ENCODE measurements around the gene LEF1.

The LEF1 gene

GRCh38 chr4:108043526-108043925, 125.2 kb downstream of the LEF1 start:
- no peak overlapping the region for H3K23ac ChIP-seq (ENCODE audit: low read length)

GRCh38 chr4:108042927-108043326, 125.8 kb downstream of the LEF1 start:
- H3K9ac ChIP-seq (ENCODE audit: low read length): no peak overlapping the region
- no peak overlapping the region for H3K56ac ChIP-seq (ENCODE audit: low read length)
- no peaks in the 10 kb centered on the region for H3K79me1 ChIP-seq (ENCODE audit: low read length)
- H3K4ac ChIP-seq (ENCODE audit: low read depth, low read length): no peak overlapping the region
- H3K36me3 ChIP-seq (ENCODE audit: control insufficient read depth, insufficient read depth, low read length): no peaks in the 10 kb centered on the region
- no peak overlapping the region for H4K8ac ChIP-seq (ENCODE audit: low read depth, low read length)
- H3K79me2 ChIP-seq (ENCODE audit: control insufficient read depth, insufficient read depth, low read length): no peaks in the 10 kb centered on the region
- no peak overlapping the region for H3K27ac ChIP-seq (ENCODE audit: low read depth, low read length)
- H2AK5ac ChIP-seq (ENCODE audit: low read length): no peak overlapping the region
- no peak overlapping the region for H2BK5ac ChIP-seq (ENCODE audit: low read length)
- no peaks in the 10 kb centered on the region for H3K27me3 ChIP-seq (ENCODE audit: insufficient read depth, low read length, poor library complexity)
- no peak overlapping the region for H3K18ac ChIP-seq (ENCODE audit: low read length)
- H4K5ac ChIP-seq (ENCODE audit: low read length): no peak overlapping the region
- WGBS (ENCODE audit: extremely low coverage, insufficient coverage, low lambda C conversion rate): no CpG with 5 or more reads among the region's 3 CpGs
- H3K4me3 ChIP-seq (ENCODE audit: low read length): no peak overlapping the region
- no peak overlapping the region for H3K23ac ChIP-seq (ENCODE audit: low read length)
- no peak overlapping the region for H2BK120ac ChIP-seq (ENCODE audit: low read depth, low read length)
- no peak overlapping the region for H3K4me2 ChIP-seq (ENCODE audit: low read length)
- H2BK15ac ChIP-seq (replicated peaks; ENCODE audit: low read depth): no peak overlapping the region
- no peak for DNase-seq
- H3K4me1 ChIP-seq (ENCODE audit: control insufficient read depth, low read depth, low read length): no peaks in the 10 kb centered on the region

More at GRCh38 chr4:108043526-108043925, 125.2 kb downstream of the LEF1 start:
- Histone ChIP-seq H2AK5ac (ENCODE audit: low read length) (no peak overlapping the region), H3K18ac (ENCODE audit: low read length) (no peak overlapping the region), H2BK120ac (ENCODE audit: low read depth, low read length) (no peak overlapping the region), H4K5ac (ENCODE audit: low read length) (no peak overlapping the region), H4K8ac (ENCODE audit: low read depth, low read length) (no peak overlapping the region), H3K4me3 (ENCODE audit: low read length) (no peak overlapping the region), H3K27ac (ENCODE audit: low read depth, low read length) (no peak overlapping the region), H2BK15ac (replicated peaks; ENCODE audit: low read depth) (no peak overlapping the region), H3K56ac (ENCODE audit: low read length) (no peak overlapping the region), H3K79me2 (ENCODE audit: control insufficient read depth, insufficient read depth, low read length) (no peaks in the 10 kb centered on the region), H3K27me3 (ENCODE audit: insufficient read depth, low read length, poor library complexity) (no peaks in the 10 kb centered on the region), H3K9ac (ENCODE audit: low read length) (no peak overlapping the region), H3K4ac (ENCODE audit: low read depth, low read length) (no peak overlapping the region), H2BK5ac (ENCODE audit: low read length) (no peak overlapping the region), H3K4me2 (ENCODE audit: low read length) (no peak overlapping the region), H3K4me1 (ENCODE audit: control insufficient read depth, low read depth, low read length) (no peaks in the 10 kb centered on the region), H3K79me1 (ENCODE audit: low read length) (no peaks in the 10 kb centered on the region), H3K36me3 (ENCODE audit: control insufficient read depth, insufficient read depth, low read length) (no peaks in the 10 kb centered on the region)
- peak; percentile 18 for DNase-seq
- no CpG with 5 or more reads among the region's 5 CpGs for WGBS (ENCODE audit: extremely low coverage, insufficient coverage, low lambda C conversion rate)

- H3K4me3 ChIP-seq (ENCODE audit: low read length): no peak overlapping the region
- H3K27me3 ChIP-seq (ENCODE audit: insufficient read depth, low read length, poor library complexity): no peaks in the 10 kb centered on the region
- H2BK5ac ChIP-seq (ENCODE audit: low read length): no peak overlapping the region
- H3K56ac ChIP-seq (ENCODE audit: low read length): no peak overlapping the region
- no peaks in the 10 kb centered on the region for H3K4me1 ChIP-seq (ENCODE audit: control insufficient read depth, low read depth, low read length)
- no peak for DNase-seq
- no CpG with 5 or more reads among the region's 2 CpGs for WGBS (ENCODE audit: extremely low coverage, insufficient coverage, low lambda C conversion rate)
- H3K79me2 ChIP-seq (ENCODE audit: control insufficient read depth, insufficient read depth, low read length): no peaks in the 10 kb centered on the region
- no peak overlapping the region for H3K18ac ChIP-seq (ENCODE audit: low read length)
- no peak overlapping the region for H3K4ac ChIP-seq (ENCODE audit: low read depth, low read length)
- no peak overlapping the region for H4K5ac ChIP-seq (ENCODE audit: low read length)
- no peak overlapping the region for H3K27ac ChIP-seq (ENCODE audit: low read depth, low read length)
- no peaks in the 10 kb centered on the region for H3K79me1 ChIP-seq (ENCODE audit: low read length)
- no peak overlapping the region for H4K8ac ChIP-seq (ENCODE audit: low read depth, low read length)
- H3K4me2 ChIP-seq (ENCODE audit: low read length): no peak overlapping the region
- H3K23ac ChIP-seq (ENCODE audit: low read length): no peak overlapping the region
- no peak overlapping the region for H2AK5ac ChIP-seq (ENCODE audit: low read length)
- H3K9ac ChIP-seq (ENCODE audit: low read length): no peak overlapping the region
- H2BK15ac ChIP-seq (replicated peaks; ENCODE audit: low read depth): no peak overlapping the region
- peaks cover 1% of the 10 kb centered on the region for H3K36me3 ChIP-seq (ENCODE audit: control insufficient read depth, insufficient read depth, low read length)
- H2BK120ac ChIP-seq (ENCODE audit: low read depth, low read length): no peak overlapping the region
These were observed 130.8 kb downstream of the LEF1 start for GRCh38 chr4:108037884-108038283.

GRCh38 chr4:108036213-108036612, 132.5 kb downstream of the LEF1 start:
- Histone ChIP-seq H4K8ac (ENCODE audit: low read depth, low read length) (no peak overlapping the region), H3K27ac (ENCODE audit: low read depth, low read length) (no peak overlapping the region), H2BK120ac (ENCODE audit: low read depth, low read length) (no peak overlapping the region), H3K23ac (ENCODE audit: low read length) (no peak overlapping the region), H2BK15ac (replicated peaks; ENCODE audit: low read depth) (no peak overlapping the region), H3K27me3 (ENCODE audit: insufficient read depth, low read length, poor library complexity) (no peaks in the 10 kb centered on the region), H4K5ac (ENCODE audit: low read length) (no peak overlapping the region), H2BK5ac (ENCODE audit: low read length) (no peak overlapping the region), H3K4me3 (ENCODE audit: low read length) (no peak overlapping the region), H2AK5ac (ENCODE audit: low read length) (no peak overlapping the region), H3K18ac (ENCODE audit: low read length) (no peak overlapping the region), H3K4ac (ENCODE audit: low read depth, low read length) (no peak overlapping the region), H3K79me1 (ENCODE audit: low read length) (no peaks in the 10 kb centered on the region), H3K9ac (ENCODE audit: low read length) (no peak overlapping the region), H3K36me3 (ENCODE audit: control insufficient read depth, insufficient read depth, low read length) (peaks cover 1% of the 10 kb centered on the region), H3K56ac (ENCODE audit: low read length) (no peak overlapping the region), H3K4me2 (ENCODE audit: low read length) (no peak overlapping the region), H3K79me2 (ENCODE audit: control insufficient read depth, insufficient read depth, low read length) (no peaks in the 10 kb centered on the region), H3K4me1 (ENCODE audit: control insufficient read depth, low read depth, low read length) (no peaks in the 10 kb centered on the region)
- DNase-seq: no peak
- WGBS (ENCODE audit: extremely low coverage, insufficient coverage, low lambda C conversion rate): no CpG with 5 or more reads among the region's 7 CpGs

GRCh38 chr4:108035691-108036090, 133.0 kb downstream of the LEF1 start:
- Histone ChIP-seq H2AK5ac (ENCODE audit: low read length) (no peak overlapping the region), H3K27ac (ENCODE audit: low read depth, low read length) (no peak overlapping the region), H2BK5ac (ENCODE audit: low read length) (no peak overlapping the region), H3K9ac (ENCODE audit: low read length) (no peak overlapping the region), H3K18ac (ENCODE audit: low read length) (no peak overlapping the region), H2BK15ac (replicated peaks; ENCODE audit: low read depth) (no peak overlapping the region), H3K4ac (ENCODE audit: low read depth, low read length) (no peak overlapping the region), H2BK120ac (ENCODE audit: low read depth, low read length) (no peak overlapping the region), H3K4me2 (ENCODE audit: low read length) (no peak overlapping the region), H3K4me1 (ENCODE audit: control insufficient read depth, low read depth, low read length) (no peaks in the 10 kb centered on the region), H3K79me2 (ENCODE audit: control insufficient read depth, insufficient read depth, low read length) (no peaks in the 10 kb centered on the region), H3K27me3 (ENCODE audit: insufficient read depth, low read length, poor library complexity) (no peaks in the 10 kb centered on the region), H4K5ac (ENCODE audit: low read length) (no peak overlapping the region), H3K56ac (ENCODE audit: low read length) (no peak overlapping the region), H3K23ac (ENCODE audit: low read length) (no peak overlapping the region), H3K4me3 (ENCODE audit: low read length) (no peak overlapping the region), H3K79me1 (ENCODE audit: low read length) (no peaks in the 10 kb centered on the region), H4K8ac (ENCODE audit: low read depth, low read length) (no peak overlapping the region), H3K36me3 (ENCODE audit: control insufficient read depth, insufficient read depth, low read length) (peaks cover 1% of the 10 kb centered on the region)
- WGBS (ENCODE audit: extremely low coverage, insufficient coverage, low lambda C conversion rate): no CpG with 5 or more reads among the region's 6 CpGs
- no peak for DNase-seq

GRCh38 chr4:108034565-108034964, 134.2 kb downstream of the LEF1 start:
- Histone ChIP-seq H4K8ac (ENCODE audit: low read depth, low read length) (no peak overlapping the region), H3K36me3 (ENCODE audit: control insufficient read depth, insufficient read depth, low read length) (peaks cover 1% of the 10 kb centered on the region), H3K23ac (ENCODE audit: low read length) (no peak overlapping the region), H3K18ac (ENCODE audit: low read length) (no peak overlapping the region), H3K56ac (ENCODE audit: low read length) (no peak overlapping the region), H3K4ac (ENCODE audit: low read depth, low read length) (no peak overlapping the region), H3K79me1 (ENCODE audit: low read length) (no peaks in the 10 kb centered on the region), H3K27me3 (ENCODE audit: insufficient read depth, low read length, poor library complexity) (no peaks in the 10 kb centered on the region), H3K9ac (ENCODE audit: low read length) (no peak overlapping the region), H2BK5ac (ENCODE audit: low read length) (no peak overlapping the region), H3K4me1 (ENCODE audit: control insufficient read depth, low read depth, low read length) (no peaks in the 10 kb centered on the region), H2BK15ac (replicated peaks; ENCODE audit: low read depth) (no peak overlapping the region), H4K5ac (ENCODE audit: low read length) (no peak overlapping the region), H3K4me3 (ENCODE audit: low read length) (no peak overlapping the region), H3K27ac (ENCODE audit: low read depth, low read length) (no peak overlapping the region), H2AK5ac (ENCODE audit: low read length) (no peak overlapping the region), H3K79me2 (ENCODE audit: control insufficient read depth, insufficient read depth, low read length) (no peaks in the 10 kb centered on the region), H3K4me2 (ENCODE audit: low read length) (no peak overlapping the region), H2BK120ac (ENCODE audit: low read depth, low read length) (no peak overlapping the region)
- WGBS (ENCODE audit: extremely low coverage, insufficient coverage, low lambda C conversion rate): no CpG with 5 or more reads among the region's 7 CpGs
- no peak for DNase-seq

Data from mesendoderm (in vitro differentiated cells).